ENCODE data around the gene FAM20C. TPM values are rescaled to one million over a fixed set of nuclear protein-coding genes. Genes with fewer than 3 reads are reported as not detected.

FAM20C gene
- total RNA-seq, 1 experiment from 2014 or later: 35.8 TPM

- no peaks in the 10 kb centered on the region for H3K27me3 ChIP-seq (replicated peaks; ENCODE audit: insufficient read depth, low read depth, low read length, poor library complexity)
- peaks cover 18% of the 10 kb centered on the region for H3K36me3 ChIP-seq (ENCODE audit: insufficient read depth, low read length, poor library complexity, severe bottlenecking)
- H3K4me3 ChIP-seq (ENCODE audit: low read depth, low read length, poor library complexity, severe bottlenecking): no peak overlapping the region
- ChIA-PET POLR2A (ENCODE audit: low non-redundant PET) (no interaction called here), CTCF (no interaction called here)
- intact Hi-C loops (cut with micrococcal nuclease; ENCODE audit: unreplicated experiment): no loop called here
- no peaks in the 10 kb centered on the region for H3K4me1 ChIP-seq (ENCODE audit: insufficient read depth, low read length, poor library complexity, severe bottlenecking)
- DNase-seq (ENCODE audit: low spot score): no peak
- peaks cover 4% of the 10 kb centered on the region for H3K9me3 ChIP-seq (ENCODE audit: low read depth, low read length, poor library complexity, severe bottlenecking)
- no TSS peak for BruUV-seq (replicated peaks)
- H3K27ac ChIP-seq (ENCODE audit: low read depth, low read length, poor library complexity, severe bottlenecking): no peak overlapping the region
- TF ChIP-seq, protein P1, sequence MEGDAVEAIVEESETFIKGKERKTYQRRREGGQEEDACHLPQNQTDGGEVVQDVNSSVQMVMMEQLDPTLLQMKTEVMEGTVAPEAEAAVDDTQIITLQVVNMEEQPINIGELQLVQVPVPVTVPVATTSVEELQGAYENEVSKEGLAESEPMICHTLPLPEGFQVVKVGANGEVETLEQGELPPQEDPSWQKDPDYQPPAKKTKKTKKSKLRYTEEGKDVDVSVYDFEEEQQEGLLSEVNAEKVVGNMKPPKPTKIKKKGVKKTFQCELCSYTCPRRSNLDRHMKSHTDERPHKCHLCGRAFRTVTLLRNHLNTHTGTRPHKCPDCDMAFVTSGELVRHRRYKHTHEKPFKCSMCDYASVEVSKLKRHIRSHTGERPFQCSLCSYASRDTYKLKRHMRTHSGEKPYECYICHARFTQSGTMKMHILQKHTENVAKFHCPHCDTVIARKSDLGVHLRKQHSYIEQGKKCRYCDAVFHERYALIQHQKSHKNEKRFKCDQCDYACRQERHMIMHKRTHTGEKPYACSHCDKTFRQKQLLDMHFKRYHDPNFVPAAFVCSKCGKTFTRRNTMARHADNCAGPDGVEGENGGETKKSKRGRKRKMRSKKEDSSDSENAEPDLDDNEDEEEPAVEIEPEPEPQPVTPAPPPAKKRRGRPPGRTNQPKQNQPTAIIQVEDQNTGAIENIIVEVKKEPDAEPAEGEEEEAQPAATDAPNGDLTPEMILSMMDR (conservative IDR thresholded peaks at IDR 0.05; ENCODE audit: low read depth, low read length): no peak
- no peak for TF ChIP-seq EZH2 (IDR thresholded peaks at IDR 0.05; ENCODE audit: borderline replicate concordance, low read depth, low read length, poor library complexity, severe bottlenecking)
Measured at GRCh38 chr7:209906-210305, 17.5 kb downstream of the FAM20C start.

- no peaks in the 10 kb centered on the region for H3K4me1 ChIP-seq (ENCODE audit: insufficient read depth, low read length, poor library complexity, severe bottlenecking)
- H3K27ac ChIP-seq (ENCODE audit: low read depth, low read length, poor library complexity, severe bottlenecking): no peak overlapping the region
- TF ChIP-seq, protein P1 (conservative IDR thresholded peaks at IDR 0.05; ENCODE audit: low read depth, low read length): no peak
- TF ChIP-seq EZH2 (IDR thresholded peaks at IDR 0.05; ENCODE audit: borderline replicate concordance, low read depth, low read length, poor library complexity, severe bottlenecking): no peak
- no peaks in the 10 kb centered on the region for H3K9me3 ChIP-seq (ENCODE audit: low read depth, low read length, poor library complexity, severe bottlenecking)
- H3K27me3 ChIP-seq (replicated peaks; ENCODE audit: insufficient read depth, low read depth, low read length, poor library complexity): no peaks in the 10 kb centered on the region
- intact Hi-C loops (cut with micrococcal nuclease; ENCODE audit: unreplicated experiment): no loop called here
- no TSS peak for BruUV-seq (replicated peaks)
- no peak overlapping the region for H3K4me3 ChIP-seq (ENCODE audit: low read depth, low read length, poor library complexity, severe bottlenecking)
- peaks cover 12% of the 10 kb centered on the region for H3K36me3 ChIP-seq (ENCODE audit: insufficient read depth, low read length, poor library complexity, severe bottlenecking)
- ChIA-PET CTCF (no interaction called here), POLR2A (ENCODE audit: low non-redundant PET) (no interaction called here)
- no peak for DNase-seq (ENCODE audit: low spot score)
Measured at GRCh38 chr7:210401-210925, 18.1 kb downstream of the FAM20C start.

GRCh38 chr7:211033-211714, 18.8 kb downstream of the FAM20C start:
- BruUV-seq (replicated peaks): no TSS peak
- H3K27me3 ChIP-seq (replicated peaks; ENCODE audit: insufficient read depth, low read depth, low read length, poor library complexity): no peaks in the 10 kb centered on the region
- H3K27ac ChIP-seq (ENCODE audit: low read depth, low read length, poor library complexity, severe bottlenecking): no peak overlapping the region
- peaks cover 11% of the 10 kb centered on the region for H3K36me3 ChIP-seq (ENCODE audit: insufficient read depth, low read length, poor library complexity, severe bottlenecking)
- no peaks in the 10 kb centered on the region for H3K9me3 ChIP-seq (ENCODE audit: low read depth, low read length, poor library complexity, severe bottlenecking)
- no peaks in the 10 kb centered on the region for H3K4me1 ChIP-seq (ENCODE audit: insufficient read depth, low read length, poor library complexity, severe bottlenecking)
- DNase-seq (ENCODE audit: low spot score): no peak
- H3K4me3 ChIP-seq (ENCODE audit: low read depth, low read length, poor library complexity, severe bottlenecking): no peak overlapping the region
- ChIA-PET CTCF (no interaction called here), POLR2A (ENCODE audit: low non-redundant PET) (no interaction called here)
- intact Hi-C loops (cut with micrococcal nuclease; ENCODE audit: unreplicated experiment): no loop called here
- TF ChIP-seq, protein P1 (conservative IDR thresholded peaks at IDR 0.05; ENCODE audit: low read depth, low read length): no peak
- TF ChIP-seq EZH2 (IDR thresholded peaks at IDR 0.05; ENCODE audit: borderline replicate concordance, low read depth, low read length, poor library complexity, severe bottlenecking): no peak

Measured in A673 (cell line).